Coronary artery (tissue), 2 donors: ENCODE measurements around the gene TMEM40.
"Not testable (repeated sequence)": the region's sequence is repeated elsewhere in the genome, so short reads cannot be mapped to it uniquely, and the experiment has no call there.

ENCODE experiments used
- DNase-seq: peaks from one replicate; pipeline ENCODE4 v3.0.0-alpha.2; 2017; ENCODE audit warnings: low spot score
- H3K27ac ChIP-seq, 2 donors: fragments of 200-600 bp; sonication (generic); one replicate each; pipeline ENCODE4 v1.5.1; 2016 to 2019
- H3K4me3 ChIP-seq: fragments of 200-600 bp; sonication (generic); 2 replicates; pipeline ENCODE4 v1.5.1; 2016; ENCODE audit warnings: mild to moderate bottlenecking, moderate library complexity
- TF ChIP-seq, protein P1 (sequence below): fragments of 200-600 bp; sonication (generic); IDR thresholded peaks from one replicate; pipeline ENCODE4 v1.5.1; 2019; ENCODE audit warnings: antibody characterized with exemption

TMEM40 gene

DNA sequence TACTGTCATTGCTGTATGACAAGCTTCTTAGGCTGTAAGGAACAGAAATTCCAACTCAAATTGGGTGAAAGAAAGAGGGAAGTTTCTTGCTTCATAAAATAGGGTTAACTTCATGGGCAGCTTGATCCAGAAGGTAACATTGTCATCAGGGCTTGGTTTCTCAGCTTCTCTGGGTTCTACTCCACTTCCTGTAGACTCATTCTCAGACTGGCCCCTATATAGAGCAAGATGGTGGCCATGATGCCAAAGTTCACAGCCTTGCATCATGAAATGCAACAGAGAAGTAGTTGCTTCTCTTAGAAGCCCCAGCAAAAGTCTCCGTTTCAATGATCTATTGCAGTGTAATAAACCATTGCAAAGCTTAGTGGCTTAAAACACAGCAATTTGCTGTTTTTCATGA is 33.6 kb downstream of the TMEM40 start:
- no peak for DNase-seq
- TF ChIP-seq, protein P1, sequence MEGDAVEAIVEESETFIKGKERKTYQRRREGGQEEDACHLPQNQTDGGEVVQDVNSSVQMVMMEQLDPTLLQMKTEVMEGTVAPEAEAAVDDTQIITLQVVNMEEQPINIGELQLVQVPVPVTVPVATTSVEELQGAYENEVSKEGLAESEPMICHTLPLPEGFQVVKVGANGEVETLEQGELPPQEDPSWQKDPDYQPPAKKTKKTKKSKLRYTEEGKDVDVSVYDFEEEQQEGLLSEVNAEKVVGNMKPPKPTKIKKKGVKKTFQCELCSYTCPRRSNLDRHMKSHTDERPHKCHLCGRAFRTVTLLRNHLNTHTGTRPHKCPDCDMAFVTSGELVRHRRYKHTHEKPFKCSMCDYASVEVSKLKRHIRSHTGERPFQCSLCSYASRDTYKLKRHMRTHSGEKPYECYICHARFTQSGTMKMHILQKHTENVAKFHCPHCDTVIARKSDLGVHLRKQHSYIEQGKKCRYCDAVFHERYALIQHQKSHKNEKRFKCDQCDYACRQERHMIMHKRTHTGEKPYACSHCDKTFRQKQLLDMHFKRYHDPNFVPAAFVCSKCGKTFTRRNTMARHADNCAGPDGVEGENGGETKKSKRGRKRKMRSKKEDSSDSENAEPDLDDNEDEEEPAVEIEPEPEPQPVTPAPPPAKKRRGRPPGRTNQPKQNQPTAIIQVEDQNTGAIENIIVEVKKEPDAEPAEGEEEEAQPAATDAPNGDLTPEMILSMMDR = no peak

DNA sequence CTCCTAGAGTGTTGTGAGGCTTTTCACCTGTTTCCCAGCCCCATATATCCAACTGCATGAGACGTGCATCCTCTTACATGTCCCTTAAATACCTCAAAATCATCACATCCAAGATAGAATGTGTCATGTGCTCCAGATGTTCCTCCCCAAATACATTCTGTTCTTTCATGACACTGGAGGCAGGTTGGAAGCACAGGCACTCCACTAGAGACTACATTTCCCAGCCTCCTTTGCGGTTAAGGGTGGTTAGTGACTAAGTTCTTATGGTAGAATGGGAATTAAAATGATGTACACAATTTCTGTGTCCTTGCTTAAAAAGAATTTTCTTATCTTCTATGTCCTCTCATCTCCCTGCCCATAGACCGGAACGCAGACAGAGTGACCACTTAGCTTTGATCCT is 34.3 kb downstream of the TMEM40 start:
- TF ChIP-seq, protein P1 = no peak
- Histone ChIP-seq H3K4me3 (no peak overlapping the region), H3K27ac (no peak overlapping the region)
- no peak for DNase-seq

More for the DNA sequence above, 33.6 kb downstream of the TMEM40 start:
- no peak overlapping the region for H3K27ac ChIP-seq
- no peak overlapping the region for H3K4me3 ChIP-seq

DNA sequence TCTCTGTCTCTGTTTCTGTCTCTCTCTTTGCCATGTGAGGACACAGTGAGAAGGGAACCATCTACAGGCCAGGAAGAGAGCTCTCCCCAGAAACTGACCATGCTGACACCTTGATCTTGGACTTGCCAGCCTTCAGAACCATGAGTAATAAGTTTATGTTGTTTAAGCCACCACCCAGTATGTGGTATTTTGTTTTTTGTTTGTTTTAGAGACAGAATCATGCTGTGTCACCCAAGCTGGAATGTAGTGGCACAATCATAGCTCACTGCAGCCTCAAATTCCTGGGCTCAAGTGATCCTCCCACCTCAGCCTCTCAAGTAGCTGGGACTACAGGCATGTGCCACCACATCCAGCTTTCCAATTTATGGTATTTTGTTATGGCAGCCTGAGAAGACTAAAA is 35.7 kb downstream of the TMEM40 start:
- not testable (repeated sequence) for DNase-seq, H3K27ac ChIP-seq, H3K4me3 ChIP-seq

DNA sequence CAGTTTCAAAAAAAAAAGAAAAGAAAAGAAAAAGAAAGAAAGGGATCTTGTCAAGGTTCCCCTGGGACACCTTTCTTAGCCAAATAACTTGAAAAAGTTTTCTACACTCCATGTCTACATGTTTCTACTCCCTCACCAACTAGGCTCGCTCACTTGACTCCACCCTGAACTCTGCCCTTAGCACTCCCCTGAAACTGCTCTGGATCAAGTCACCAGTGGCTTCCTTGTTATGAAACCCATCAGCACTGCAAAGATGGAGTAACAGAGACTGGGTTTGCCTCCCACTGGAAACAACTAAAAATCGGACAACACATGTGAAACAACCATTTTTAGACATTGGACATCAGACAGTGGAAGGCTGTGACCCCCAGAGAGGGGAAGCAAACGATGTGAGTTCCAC is 36.8 kb downstream of the TMEM40 start:
- DNase-seq = no peak
- H3K27ac ChIP-seq = no peak overlapping the region
- no peak overlapping the region for H3K4me3 ChIP-seq
- TF ChIP-seq, protein P1 = no peak

DNA sequence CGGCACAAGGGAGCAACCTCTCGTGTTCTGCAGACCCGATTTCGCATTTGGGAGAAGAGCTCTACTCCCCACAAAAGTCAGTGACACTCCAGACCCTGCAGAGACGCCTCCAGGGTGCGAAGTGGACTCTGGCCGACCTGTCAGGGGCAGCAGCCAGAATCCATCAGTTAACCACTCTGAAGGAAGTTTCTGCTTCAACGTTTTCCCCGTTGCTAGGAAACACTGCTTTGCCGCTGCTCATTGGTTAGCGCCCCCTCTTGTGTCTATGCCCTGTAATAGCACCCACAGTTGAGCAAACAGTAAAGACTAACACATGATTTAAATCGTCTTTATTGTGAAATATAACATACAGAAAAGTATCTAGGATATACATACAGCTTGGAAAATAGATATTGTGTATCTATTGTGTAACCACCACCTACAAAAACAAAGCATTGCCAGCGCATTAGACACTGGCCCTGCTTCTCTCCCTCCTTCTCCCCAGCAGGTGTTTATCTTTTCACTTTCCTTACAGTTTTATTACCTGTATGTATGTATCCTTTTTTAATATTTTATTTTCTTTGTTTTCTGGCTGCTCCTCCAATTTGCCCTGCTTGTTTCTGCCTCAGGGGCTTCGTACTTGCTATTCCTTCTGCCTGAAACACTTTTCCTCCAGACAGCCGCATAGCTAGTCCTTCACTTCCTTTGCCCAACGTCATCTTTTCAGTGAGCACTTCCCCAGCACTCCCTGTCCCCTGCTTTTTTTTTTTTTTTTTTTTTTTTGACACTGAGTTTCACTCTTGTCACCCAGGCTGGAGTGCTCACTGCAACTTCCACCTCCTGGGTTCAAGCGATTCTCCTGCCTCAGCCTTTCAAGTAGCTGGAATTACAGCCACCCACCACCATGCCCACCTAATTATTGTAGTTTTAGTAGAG is 38.8 kb downstream of the TMEM40 start:
- TF ChIP-seq, protein P1 = peak; percentile 85
- H3K27ac ChIP-seq = no peak overlapping the region
- H3K4me3 ChIP-seq = peak overlapping the region; percentile 65
- DNase-seq = peak; percentile 84

DNA sequence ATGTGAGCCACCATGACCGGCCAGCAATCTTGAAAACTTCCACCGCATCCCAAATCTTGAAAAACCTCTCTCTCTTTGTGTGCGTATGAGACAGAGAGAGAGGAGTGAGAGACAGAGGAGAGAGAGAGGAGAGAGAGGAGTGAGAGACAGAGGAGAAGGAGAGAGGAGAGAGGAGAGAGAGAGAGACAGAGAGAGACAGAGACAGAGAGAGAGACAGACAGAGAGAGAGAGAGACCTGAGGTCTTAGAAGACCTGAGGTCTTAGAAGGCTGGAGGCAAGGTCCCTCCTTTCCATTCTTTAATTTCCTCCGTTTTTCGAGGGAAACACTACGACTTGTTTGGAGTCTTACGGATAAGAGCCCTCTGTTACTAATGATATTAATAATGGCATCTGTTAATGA is 39.5 kb downstream of the TMEM40 start:
- Histone ChIP-seq H3K4me3 (peak overlapping the region; percentile 65), H3K27ac (no peak overlapping the region)
- TF ChIP-seq, protein P1 = no peak
- no peak for DNase-seq

DNA sequence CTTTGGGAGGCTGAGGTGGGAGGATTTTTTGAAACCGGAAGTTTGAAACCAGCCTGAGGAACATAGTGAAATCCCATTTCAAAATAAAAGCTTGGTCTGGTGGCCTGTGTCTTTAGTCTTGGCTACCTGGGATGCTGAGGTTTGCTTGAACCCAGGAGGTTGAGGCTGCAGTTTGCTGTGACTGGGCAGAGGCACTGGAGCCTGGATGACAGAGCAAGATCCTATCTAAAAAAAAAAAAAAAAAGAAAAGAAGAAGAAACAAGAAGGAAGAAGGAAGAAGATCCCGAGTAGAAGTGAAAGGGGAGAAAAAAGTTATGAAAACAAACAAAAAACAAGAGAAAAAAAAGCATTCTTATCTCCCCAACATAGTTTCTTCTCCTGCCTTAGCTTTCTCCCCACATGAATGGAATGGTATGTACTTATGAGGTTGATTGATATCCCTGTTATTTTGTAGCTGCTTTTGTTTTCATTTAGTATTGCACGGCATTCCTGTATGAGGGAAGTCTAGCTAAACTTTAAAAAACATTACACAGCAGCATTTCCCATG is 42.4 kb downstream of the TMEM40 start:
- H3K27ac ChIP-seq = no peak overlapping the region
- no peak for DNase-seq
- TF ChIP-seq, protein P1 = no peak
- H3K4me3 ChIP-seq = no peak overlapping the region
